Endometrial microvascular endothelial cells (primary cell): ENCODE measurements around the gene TEX28. TPM values are rescaled to one million over a fixed set of nuclear protein-coding genes. Genes with fewer than 3 reads are reported as not detected.
"Not testable (repeated sequence)": the region's sequence is repeated elsewhere in the genome, so short reads cannot be mapped to it uniquely, and the experiment has no call there.

Experiments
- in situ Hi-C: cut with HindIII; loops from 2 replicates; pipeline ENCODE4 v1.10.0; 2017; ENCODE audit warnings: low sequenced_read_pairs, low pct_unique_long_range_greater_than_20kb; ENCODE audit errors: inconsistent ontology term
- total RNA-seq: library from RNA; depleted of rRNA; stranded (reverse); fragments of >200 nt; gene quantifications from one replicate; pipeline ENCODE4 v1.2.3, GENCODE V29; 2015; ENCODE audit errors: inconsistent ontology term

Gene TEX28
- total RNA-seq, 1 donor from 2014 or later = not detected

DNA sequence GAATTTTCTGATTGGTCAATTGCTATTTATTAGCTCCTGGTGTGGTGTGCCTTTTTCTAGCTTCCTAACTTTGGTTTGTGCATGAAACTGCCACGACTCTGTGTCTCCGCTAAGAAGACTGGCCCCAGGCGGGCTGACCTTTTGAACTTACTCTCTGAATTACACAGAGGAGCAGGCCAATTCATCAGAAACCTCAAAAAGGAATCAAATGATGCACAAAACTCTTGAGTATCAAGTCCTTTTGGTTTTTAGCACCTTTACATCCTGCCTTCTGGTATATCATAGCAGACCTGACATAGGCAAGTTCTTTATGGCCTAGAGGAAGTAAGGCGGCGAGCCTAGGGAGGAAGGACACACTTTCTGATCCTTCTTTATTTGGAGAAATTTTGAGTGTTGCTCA lies 18.2 kb upstream of the TEX28 start:
- in situ Hi-C loops = no loop called here

DNA sequence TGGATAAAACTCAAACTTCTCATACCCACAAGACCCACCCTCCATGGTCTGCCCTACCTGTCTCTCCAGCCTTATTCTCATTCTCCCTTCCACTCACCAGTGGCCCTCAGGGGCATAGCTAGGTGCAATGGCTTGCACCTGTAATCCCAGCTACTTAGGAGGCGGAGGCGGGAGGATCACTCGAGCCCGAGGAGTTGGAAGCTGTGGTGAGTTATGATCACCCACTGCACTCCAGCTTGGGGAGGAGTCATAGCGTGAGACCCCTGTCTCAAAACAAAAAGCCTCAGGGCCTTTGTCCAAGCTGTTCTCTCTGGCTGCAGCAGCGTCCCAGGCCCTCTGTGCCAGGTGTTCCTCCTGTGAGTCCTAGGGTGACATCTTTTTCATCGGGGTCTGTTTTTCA lies 17.2 kb upstream of the TEX28 start:
- in situ Hi-C loops = no loop called here

DNA sequence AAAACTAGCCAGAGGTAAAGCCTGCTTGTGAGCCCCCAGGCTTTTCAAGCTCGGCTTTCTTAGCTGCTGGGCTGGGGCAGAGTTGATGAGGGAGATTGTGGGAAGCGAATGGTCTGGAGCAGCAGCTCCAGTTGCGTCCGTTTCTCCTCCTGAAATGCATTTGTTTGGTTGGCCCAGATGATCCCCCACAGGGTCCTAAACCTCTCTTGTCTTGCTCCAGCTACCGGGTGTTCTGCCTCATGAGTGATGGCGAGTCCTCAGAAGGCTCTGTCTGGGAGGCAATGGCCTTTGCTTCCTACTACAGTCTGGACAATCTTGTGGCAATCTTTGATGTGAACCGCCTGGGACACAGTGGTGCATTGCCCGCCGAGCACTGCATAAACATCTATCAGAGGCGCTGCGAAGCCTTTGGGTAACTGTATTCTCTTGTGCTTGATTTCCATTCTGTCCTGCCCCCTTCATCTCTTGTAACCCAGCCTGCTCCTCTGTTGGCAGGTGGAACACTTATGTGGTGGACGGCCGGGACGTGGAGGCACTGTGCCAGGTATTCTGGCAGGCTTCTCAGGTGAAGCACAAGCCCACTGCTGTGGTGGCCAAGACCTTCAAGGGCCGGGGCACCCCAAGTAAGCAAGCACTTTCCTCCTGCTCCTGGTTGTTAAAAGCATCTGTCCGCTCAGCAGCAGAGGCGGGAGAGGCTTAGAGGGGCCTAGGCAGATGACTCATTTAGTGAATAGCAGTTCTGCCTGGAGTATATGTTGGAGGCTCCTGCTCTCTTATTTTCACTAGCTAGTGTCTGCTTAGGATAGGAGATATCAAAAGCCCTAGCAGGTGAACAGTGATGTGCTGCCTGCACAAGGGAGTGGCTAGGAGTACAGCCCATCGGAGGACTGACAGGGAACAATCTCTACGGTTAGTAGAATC lies 16.0 kb upstream of the TEX28 start:
- in situ Hi-C loops = no loop called here

DNA sequence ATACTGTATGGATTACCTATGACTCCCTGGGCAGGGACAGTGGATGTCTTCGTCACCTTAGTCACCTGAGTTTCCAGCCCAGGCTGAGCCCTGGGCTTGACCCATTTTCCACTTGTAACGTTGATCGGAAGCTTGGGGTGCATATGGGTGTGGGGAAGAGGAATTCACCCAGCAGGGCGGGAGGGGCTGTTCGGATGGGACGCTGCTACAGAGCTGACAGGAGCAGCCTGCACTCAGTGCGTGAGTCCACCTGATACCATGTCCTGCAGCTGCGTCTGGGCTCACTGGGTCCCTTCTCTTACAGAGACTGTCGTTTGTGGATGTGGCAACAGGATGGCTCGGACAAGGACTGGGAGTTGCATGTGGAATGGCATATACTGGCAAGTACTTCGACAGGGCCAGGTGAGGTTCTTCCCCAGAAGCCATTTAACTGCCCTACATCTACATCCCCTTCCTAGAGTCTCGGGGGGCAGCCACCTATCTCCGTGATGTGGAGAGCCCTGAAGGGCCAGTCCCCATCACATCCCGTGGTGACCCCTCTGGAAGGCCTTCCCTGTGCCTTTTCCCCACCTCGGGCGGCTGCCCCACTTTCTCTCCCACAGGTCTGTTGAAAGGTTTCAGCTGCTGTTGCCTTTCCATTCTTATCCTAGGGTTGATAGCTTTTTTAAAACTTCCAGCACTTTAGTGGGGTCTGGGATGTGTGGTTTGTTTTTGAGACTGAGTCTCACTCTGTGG lies 14.3 kb upstream of the TEX28 start:
- in situ Hi-C loops = no loop called here

DNA sequence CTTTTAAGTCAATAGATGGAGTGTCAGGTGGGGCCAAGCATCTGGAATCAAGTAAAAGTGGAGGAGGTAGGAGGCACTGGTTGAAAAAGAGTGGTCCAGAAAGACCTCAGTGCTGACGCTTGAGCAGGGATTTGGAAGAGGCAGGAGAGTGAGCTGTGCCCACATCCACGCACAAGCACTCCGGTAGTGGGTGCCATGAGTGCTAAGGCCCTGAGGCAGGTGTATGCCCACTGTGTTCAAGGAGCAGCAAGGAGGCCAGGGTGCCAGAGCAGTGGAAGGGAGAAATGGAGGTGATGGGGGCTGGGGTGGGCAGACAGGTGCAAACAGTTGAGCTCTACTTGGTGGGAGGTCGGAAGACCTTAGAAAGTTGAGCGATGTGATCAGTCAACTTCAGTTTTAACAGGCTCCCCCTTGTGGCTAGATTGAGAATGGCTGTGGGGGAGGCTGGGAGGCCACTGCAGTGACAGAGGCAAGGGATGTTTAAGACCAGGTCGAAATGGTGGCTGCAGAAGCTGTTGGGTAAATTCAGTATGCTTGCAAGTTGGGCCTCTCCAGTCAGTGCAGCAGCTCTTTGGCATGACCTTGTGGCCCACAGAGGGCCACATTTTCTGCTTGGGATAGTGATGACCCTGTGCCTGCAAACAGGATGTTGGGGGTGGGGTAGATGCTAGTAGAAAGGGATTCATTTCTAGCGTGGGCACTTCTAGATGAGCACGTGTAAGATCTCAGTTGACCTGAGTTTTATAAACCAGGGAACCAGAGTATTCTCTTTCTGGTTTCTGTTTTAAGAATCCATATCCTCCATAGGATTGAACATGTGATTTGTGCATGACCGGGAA lies 13.4 kb upstream of the TEX28 start:
- in situ Hi-C loops = no loop called here

DNA sequence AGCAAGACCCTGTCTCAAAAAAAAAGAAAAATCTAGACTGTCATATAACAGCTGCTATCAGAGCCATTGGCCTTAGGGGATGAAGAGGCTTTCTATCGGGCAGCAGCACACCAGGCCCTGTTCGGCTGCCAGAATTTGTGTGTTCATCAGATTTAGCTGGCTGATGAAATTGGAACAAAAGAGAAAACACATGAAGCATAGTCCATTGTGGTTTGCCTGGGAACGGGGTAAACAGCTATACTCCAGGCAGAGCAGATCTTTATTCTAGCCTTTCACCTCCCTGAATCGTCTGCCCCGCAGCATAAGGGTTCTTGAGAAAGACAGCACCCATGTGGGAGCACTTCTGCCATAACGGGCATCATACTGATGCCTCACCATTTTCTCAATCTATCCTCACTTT lies 12.3 kb upstream of the TEX28 start:
- in situ Hi-C loops = no loop called here

DNA sequence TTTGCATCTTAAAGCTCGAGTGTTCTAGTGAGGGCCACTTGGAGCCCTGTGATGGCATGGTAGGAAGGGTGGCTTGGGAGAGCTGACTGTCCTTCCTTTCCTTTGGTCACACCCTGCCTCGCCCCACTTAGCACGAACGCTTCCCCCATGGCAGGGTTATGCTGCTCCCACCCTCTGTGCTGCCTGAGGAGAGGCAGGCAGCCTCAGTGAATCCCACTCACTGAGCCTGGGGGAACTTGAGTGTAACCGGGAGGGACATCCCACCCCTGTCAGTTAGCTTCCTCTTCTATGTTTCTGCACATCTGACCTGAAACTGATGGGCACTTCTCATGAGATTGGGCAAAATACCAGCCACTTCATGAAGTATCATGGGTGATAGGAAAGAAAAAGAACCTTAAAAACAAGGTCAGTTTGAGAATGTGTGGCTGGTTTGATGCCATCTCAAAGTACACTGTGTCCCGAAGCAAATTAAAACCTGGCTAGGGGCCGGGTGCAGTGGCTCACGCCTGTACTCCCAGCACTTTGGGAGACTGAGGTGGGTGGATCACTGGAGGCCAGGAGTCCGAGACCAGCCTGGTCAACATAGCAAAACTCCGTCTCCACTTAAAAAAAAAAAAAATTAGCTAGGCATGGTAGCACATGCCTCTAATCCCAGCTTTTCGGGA lies 10.7 kb upstream of the TEX28 start:
- in situ Hi-C loops = no loop called here

DNA sequence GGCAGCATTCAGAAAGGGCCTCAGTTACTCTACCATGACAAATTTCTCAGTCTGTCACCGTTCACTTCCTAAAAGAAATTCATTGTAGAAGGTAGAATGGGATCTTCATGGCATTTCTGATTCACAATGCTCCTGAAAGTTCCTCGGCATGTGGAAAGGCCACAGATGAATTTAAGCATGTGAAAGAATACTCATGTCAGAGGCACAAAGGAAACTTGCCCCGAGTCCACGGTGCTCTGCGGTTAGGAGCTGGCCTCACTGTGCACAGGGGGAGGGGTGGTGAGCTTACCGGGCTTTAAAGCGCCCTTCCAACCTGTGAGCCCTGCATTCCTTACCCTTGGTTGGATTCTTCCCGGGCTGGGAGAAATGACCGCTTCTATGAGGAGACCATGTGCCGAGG lies 9.9 kb upstream of the TEX28 start:
- in situ Hi-C loops = no loop called here

DNA sequence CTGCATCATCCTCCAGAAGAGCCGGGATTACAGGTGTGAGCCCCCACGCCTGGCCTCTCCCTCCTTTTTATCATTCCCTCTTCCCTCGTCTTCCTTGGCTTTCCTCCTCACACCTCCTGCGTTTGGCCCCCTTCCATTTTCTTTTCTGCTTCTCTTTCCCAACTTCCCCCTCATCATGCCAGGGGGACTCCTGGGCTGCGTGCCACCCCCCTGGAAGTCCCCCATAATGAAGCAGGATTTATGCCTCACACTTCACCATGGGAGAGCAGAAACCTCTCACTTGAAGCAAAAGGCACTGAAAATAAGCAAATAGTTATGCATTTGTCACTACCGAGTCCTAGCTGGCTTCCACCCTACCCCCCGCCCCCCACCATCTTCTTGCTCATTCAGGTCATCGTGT lies 8.6 kb upstream of the TEX28 start:
- in situ Hi-C loops = no loop called here

DNA sequence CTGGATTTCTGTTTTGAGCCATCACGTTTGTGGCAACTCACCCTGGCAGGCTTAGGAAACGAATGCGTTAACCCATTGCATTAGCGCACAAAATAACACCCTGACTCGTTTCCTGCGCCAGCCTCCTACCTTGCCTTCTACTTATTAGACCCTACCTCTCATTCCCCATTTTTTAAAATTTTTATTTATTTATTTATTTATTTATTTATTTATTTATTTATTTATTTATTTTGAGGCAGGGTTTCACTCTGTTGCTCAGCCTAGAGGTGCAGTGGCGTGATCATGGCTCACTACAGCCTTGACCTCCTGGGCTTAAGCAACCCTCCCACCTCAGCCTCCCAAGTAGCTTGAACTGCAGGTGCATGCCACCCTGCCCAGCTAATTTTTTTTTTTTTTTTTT lies 8.1 kb upstream of the TEX28 start:
- in situ Hi-C loops = not testable (repeated sequence)

DNA sequence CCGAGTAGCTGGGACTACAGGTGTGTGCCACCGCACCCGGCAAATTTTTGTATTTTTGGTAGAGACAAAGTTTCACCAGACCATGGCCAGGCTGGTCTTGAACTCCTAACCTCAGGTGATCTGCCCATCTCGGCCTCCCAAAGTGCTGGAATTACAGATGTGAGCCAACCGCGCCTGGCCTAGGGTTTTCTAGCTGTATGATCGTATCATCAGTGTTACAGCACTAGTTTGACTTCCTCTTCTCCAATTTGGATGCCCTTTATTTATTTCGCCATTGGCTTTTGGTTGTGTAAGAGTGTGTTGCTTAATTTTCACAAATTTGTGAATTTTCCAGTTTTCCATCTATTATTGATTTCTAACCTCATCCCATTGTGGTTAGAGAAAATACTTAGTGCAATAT lies 5.9 kb upstream of the TEX28 start:
- in situ Hi-C loops = no loop called here

DNA sequence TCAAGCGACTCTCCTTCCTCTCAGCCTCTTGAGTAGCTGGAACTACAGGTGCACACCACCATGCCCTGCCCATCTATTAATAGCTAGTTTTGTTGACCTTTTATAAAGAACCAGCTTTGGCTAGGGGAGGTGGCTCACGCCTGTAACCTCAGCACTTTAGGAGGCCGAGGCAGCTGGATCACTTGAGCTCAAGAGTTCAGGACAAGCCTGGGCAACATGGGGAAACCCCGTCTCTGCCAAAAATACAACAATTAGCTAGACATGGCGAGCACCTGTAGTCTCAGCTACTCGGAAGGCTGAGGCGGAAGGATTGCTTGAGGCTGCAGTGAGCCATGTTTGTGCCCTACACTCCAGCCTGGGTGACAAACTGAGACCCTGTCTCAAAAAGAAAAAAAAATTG lies 3.4 kb upstream of the TEX28 start:
- in situ Hi-C loops = no loop called here

DNA sequence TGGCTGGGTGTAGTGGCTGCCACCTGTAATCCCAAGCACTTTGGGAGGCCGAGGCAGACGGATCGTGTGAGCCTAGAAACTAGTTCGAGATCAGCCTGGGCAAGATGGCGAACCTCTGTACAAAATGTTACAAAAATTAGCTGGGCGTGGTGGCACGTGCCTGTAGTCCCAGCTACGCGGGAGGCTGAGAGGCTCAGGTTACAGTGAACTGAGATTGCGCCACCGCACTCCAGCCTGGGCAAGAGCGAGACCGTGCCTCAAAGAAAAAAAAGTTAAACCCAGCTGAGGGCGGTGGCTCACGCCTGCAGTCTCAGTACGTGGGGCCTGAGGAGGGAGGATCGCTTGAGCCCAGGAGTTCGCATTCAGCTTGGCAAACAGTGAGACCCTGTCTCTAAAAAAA lies 1.8 kb upstream of the TEX28 start:
- in situ Hi-C loops = no loop called here

DNA sequence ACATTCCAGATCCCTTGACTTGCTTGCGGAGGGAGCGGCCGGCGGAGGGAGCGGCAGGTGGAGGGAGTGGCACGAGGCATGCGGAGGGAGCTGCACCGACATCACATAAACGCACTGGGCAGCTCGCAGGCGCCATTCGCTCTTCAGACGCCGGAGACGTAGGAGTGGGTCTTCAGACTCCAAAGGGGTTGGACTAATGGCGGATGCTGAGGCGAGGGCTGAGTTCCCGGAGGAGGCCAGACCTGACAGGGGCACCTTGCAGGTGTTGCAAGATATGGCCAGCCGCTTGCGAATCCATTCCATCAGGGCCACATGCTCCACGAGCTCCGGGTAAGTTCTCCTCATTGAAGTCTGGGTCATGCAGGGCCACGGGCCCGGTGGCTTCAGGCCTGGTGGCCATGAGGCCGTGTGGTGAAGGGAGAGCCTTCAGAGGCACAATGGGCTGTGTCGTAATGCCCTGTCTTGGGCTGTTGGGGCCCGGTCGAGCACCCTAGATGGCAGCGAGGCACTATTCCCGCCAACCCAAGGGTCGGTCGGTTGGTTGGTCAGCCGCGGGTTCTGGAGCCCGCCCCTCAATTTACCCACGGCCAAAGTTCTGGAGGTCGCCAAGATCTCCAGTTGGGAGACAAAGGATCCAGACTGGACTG lies 863 bp upstream of the TEX28 start, which contains the start of gene TKTL1:
TKTL1 (plus strand) TSS at position 132 of the 647 bp plus-strand sequence; CDS start at position 197, 65 bp downstream.
- in situ Hi-C loops = no loop called here

DNA sequence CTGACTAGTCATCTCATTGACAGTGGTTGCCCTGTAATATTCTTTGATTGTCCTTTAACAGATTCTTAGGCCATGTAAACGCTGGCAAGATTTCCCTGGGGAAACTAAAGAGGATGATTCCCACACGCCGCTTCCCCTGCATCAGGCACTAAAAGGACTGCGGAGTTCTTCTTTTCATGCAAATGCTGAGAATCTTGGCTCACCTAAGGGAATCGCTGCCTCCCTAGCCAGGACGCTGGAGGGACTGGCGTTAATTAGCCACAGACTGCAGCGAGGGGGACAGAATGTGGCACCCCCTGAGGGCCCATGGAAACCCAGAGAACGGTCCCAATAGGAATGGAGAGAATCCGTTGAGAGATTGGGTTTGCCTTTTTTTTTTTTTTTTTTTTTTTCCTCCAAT lies 8.5 kb downstream of the TEX28 start:
- in situ Hi-C loops = not testable (repeated sequence)

DNA sequence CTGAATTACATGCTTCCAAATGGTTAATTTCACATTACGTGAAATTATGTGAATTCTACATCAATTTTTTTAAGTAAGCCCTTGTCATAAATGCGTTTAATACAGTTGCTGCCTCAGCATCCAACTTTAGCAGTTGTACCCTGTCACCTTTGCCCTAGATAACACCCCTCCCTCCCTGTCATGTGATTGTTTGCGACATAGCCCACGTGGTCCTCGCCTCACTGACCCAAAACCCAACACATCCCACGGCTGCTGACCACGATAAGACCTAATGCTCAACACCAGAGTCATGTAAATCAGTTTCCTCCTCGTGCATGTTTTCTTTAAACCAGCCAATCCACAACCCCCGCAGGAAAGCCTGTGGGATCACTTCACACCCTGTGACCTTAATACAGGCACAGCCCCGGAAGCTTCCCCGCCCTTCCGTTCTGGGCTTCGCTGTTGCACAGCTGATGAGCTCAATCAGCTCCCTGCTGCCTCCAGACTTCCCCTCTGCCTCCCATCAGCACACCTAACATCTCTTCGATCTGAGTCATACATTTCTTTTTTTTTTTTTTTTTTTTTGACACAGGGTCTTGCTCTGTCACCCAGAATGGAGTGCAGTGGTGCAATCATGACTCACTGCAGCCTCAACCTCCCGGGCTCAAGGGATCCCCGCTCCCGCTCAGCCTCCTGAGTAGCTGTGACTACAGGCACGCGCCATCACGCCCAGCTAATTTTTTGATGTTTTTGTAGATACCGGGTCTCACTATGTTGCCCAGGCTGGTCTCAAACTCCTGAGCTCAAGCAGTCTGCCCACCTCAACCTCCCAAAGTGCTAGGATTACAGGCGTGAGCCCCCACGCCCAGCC lies 10.2 kb downstream of the TEX28 start:
- in situ Hi-C loops = not testable (repeated sequence)

DNA sequence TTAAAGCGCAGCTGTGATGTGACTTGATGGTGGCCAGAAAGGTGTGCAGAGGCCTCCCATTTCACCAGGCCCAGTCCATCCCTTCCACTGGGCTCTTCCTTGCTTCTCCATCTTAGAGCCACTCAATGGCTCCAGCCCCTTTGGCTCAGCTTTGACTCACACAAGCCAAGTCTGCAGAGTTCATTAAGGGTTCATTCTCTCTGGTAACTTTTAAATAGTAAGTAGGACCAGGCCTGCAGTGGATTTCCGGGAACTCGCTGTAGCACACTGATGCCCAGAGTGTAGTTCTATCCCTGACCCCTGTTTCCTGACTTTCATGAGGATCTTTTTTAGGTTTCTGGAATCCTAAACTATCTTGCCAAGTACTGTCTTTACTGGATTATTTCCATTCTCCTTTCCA lies 25.7 kb downstream of the TEX28 start:
- in situ Hi-C loops = not testable (repeated sequence)
